GM23248 (cell line): ENCODE data around the gene NPTX1. TPM values are rescaled to one million over a fixed set of nuclear protein-coding genes. Genes with fewer than 3 reads are reported as not detected.

ENCODE experiments used
- DNase-seq: peaks from one replicate; pipeline ENCODE4 v3.0.0-alpha.2; 2015
- H2AFZ ChIP-seq: fragments of 200-600 bp; sonication (generic); 2 replicates; pipeline ENCODE4 v1.6.1; 2016; ENCODE audit warnings: antibody characterized with exemption
- H3F3A ChIP-seq: fragments of 200-600 bp; sonication (generic); 2 replicates; pipeline ENCODE4 v1.6.1; 2016; ENCODE audit warnings: mild to moderate bottlenecking, antibody characterized with exemption, mixed run types; ENCODE audit not compliant: insufficient read depth
- H3K27ac ChIP-seq: fragments of 200-600 bp; sonication (generic); 2 replicates; pipeline ENCODE4 v1.5.1; 2016; ENCODE audit warnings: mild to moderate bottlenecking
- H3K27me3 ChIP-seq: fragments of 200-600 bp; sonication (generic); replicated peaks from 2 replicates; pipeline ENCODE4 v1.6.1; 2016; ENCODE audit warnings: mild to moderate bottlenecking; ENCODE audit not compliant: insufficient read depth
- H3K36me3 ChIP-seq: fragments of 200-600 bp; sonication (generic); 2 replicates; pipeline ENCODE4 v1.6.1; 2016; ENCODE audit warnings: low read depth, mild to moderate bottlenecking
- H3K4me1 ChIP-seq: fragments of 200-600 bp; sonication (generic); 2 replicates; pipeline ENCODE4 v1.6.1; 2016; ENCODE audit warnings: mild to moderate bottlenecking; ENCODE audit not compliant: insufficient read depth
- H3K4me2 ChIP-seq: fragments of 200-600 bp; sonication (generic); one replicate; pipeline ENCODE4 v1.6.1; 2016; ENCODE audit warnings: mild to moderate bottlenecking; ENCODE audit not compliant: unreplicated experiment
- H3K4me3 ChIP-seq: fragments of 200-600 bp; sonication (generic); 2 replicates; pipeline ENCODE4 v1.5.1; 2016; ENCODE audit warnings: mild to moderate bottlenecking
- H3K79me2 ChIP-seq: fragments of 200-600 bp; sonication (generic); 2 replicates; pipeline ENCODE4 v1.6.1; 2016; ENCODE audit warnings: mild to moderate bottlenecking; ENCODE audit not compliant: insufficient read depth
- H3K9ac ChIP-seq: fragments of 200-600 bp; sonication (generic); 2 replicates; pipeline ENCODE4 v1.6.1; 2016; ENCODE audit warnings: mild to moderate bottlenecking
- H3K9me2 ChIP-seq: fragments of 200-600 bp; sonication (generic); 2 replicates; pipeline ENCODE4 v1.6.1; 2016; ENCODE audit warnings: mixed run types, mild to moderate bottlenecking, moderate library complexity; ENCODE audit not compliant: insufficient read depth
- H3K9me3 ChIP-seq: fragments of 200-600 bp; sonication (generic); one replicate; pipeline ENCODE4 v1.6.1; 2017; ENCODE audit warnings: low read depth
- H4K20me1 ChIP-seq: fragments of 200-600 bp; sonication (generic); 2 replicates; pipeline ENCODE4 v1.6.0; 2016; ENCODE audit not compliant: insufficient read depth
- EZH2 ChIP-seq: fragments of 200-600 bp; sonication (generic); IDR thresholded peaks from 2 replicates; pipeline ENCODE4 v1.6.1; 2018; ENCODE audit warnings: antibody characterized with exemption, mild to moderate bottlenecking; ENCODE audit not compliant: insufficient read depth, poor library complexity, severe bottlenecking
- EZH2phosphoT487 ChIP-seq: fragments of 200-600 bp; sonication (generic); IDR thresholded peaks from 2 replicates; pipeline ENCODE4 v1.6.1; 2018; ENCODE audit warnings: antibody characterized with exemption, moderate library complexity, mild to moderate bottlenecking, low read depth; ENCODE audit not compliant: insufficient read depth
- WGBS, 2 experiments: methylation state at CpG; one replicate each; pipeline ENCODE4 v1.1.6; 2015 to 2017; ENCODE audit warnings: low lambda C conversion rate in 2 of 2, low coverage in 1 of 2; ENCODE audit errors: missing lambda C conversion rate in 2 of 2; 5-methylcytosine and 5-hydroxymethylcytosine counted together
- in situ Hi-C: fragments of 300-500 bp; cut with MboI; formaldehyde crosslinking; loops from 2 replicates; pipeline ENCODE4 v1.15.0; 2020
- polyA plus RNA-seq: library from polyadenylated mRNA; unstranded; fragments of >200 nt; fragmentation: Nextera tagmentation; extraction: Ambion mirVana; gene quantifications from 2 replicates; pipeline ENCODE4 v1.2.1, GENCODE V29; 2016
- total RNA-seq: library from RNA; depleted of rRNA; stranded (reverse); fragments of >200 nt; shearing (Covaris generic); gene quantifications from 2 replicates; pipeline ENCODE4 v1.2.3, GENCODE V29; 2014

NPTX1 gene
- total and polyA plus RNA-seq, 2 experiments from 2014 or later: 0.43 to 1.1 TPM

- peak overlapping the region; percentile 63 for H3K4me2 ChIP-seq
- H3K4me3 ChIP-seq: peak overlapping the region; percentile 36; the same call in 1 of the 2 replicates
- 73% methylated on average over 15 of the region's 15 CpGs for WGBS, 2 experiments
Measured at GRCh38 chr17:80457236-80457856, 19.1 kb downstream of the NPTX1 start.

DNA sequence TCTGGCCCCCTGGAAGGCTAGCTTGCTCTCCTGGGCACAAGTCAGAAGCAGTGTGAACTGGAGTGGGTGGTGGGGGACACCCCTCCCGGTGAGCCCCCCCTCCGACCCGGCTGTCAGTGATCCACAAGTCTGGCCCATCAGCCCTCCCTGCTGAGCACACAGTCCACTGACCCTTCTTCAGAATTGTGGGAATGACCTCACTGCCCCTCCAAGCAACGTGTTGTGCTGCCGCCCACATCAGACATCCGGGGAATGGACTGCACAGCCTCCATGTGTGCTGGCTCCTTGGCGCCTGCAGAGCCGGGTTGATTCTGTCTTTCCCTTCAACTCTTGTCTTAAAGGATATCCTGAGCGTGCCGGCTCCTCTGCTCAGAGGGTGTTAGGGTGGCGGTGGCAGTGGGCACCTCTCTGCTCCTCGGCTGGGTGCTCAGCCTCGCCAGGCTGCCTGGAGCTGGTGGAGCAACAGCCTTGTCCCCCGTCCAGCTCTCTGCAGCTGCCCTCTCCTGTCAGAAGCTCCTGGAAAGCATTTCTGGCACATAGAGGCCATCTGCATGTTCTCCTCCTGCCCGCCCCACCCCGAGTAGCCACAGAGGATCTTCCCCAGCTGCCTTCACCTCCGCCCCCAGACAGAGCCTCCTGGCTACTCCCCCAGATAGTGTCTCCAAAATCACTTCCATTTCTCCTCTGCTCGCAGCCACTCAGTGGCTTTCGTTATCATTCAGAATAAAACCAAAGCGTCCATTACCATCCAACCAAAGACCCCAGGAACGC is 19.8 kb downstream of the NPTX1 start:
- Histone ChIP-seq H3K9me2 (no peaks in the 10 kb centered on the region), H2AFZ (peak overlapping the region; percentile 67), H3K9me3 (no peaks in the 10 kb centered on the region), H3K79me2 (no peaks in the 10 kb centered on the region), H3K4me1 (peaks cover 22% of the 10 kb centered on the region), H3K4me3 (peak overlapping the region; percentile 36; the same call in 1 of the 2 replicates), H3K36me3 (no peaks in the 10 kb centered on the region), H3K4me2 (peak overlapping the region; percentile 63), H3K27ac (no peak overlapping the region), H4K20me1 (no peaks in the 10 kb centered on the region), H3F3A (peaks cover 16% of the 10 kb centered on the region), H3K27me3 (no peaks in the 10 kb centered on the region), H3K9ac (0 out of 2 replicates have a peak overlapping the region, but pooled peaks have one; percentile 2)
- TF ChIP-seq EZH2 (no peak), EZH2phosphoT487 (no peak)
- peak; percentile 61 for DNase-seq
- in situ Hi-C loops: no loop called here
- 12 to 13% methylated on average over 18 to 20 of the region's 21 CpGs for WGBS, 2 experiments

More at GRCh38 chr17:80457236-80457856, 19.1 kb downstream of the NPTX1 start:
- Histone ChIP-seq H3K9me2 (no peaks in the 10 kb centered on the region), H3K79me2 (no peaks in the 10 kb centered on the region), H3K27me3 (no peaks in the 10 kb centered on the region), H3K4me1 (peaks cover 22% of the 10 kb centered on the region), H3K9me3 (no peaks in the 10 kb centered on the region), H3K27ac (no peak overlapping the region), H3F3A (peaks cover 16% of the 10 kb centered on the region), H3K36me3 (no peaks in the 10 kb centered on the region), H3K9ac (0 out of 2 replicates have a peak overlapping the region, but pooled peaks have one; percentile 2), H4K20me1 (no peaks in the 10 kb centered on the region), H2AFZ (peak overlapping the region; percentile 67)
- in situ Hi-C loops: no loop called here
- TF ChIP-seq EZH2: no peak
- TF ChIP-seq EZH2phosphoT487: no peak
- DNase-seq: no peak

DNA sequence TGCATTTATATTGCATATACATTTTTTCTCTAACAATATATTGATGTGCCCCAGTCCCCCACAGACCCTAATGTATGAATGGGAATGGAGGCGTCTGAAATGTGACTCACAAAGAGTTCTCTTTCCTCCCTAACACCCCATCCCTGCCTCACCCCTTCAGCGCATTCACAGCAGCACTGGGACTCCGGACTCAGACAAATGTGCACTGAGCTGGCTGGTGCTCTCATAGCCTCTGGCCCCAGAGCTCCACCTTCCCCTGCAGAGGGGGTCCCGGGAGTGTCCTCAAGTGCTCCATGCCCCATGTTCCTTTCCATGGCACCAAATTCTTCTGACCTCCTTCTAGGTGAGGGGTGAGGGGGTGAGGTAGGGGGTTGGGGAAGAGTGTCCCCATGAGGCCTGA is 20.6 kb downstream of the NPTX1 start:
- TF ChIP-seq EZH2 (no peak), EZH2phosphoT487 (no peak)
- Histone ChIP-seq H3K4me2 (peak overlapping the region; percentile 87), H3K36me3 (no peaks in the 10 kb centered on the region), H2AFZ (peak overlapping the region; percentile 88), H4K20me1 (no peaks in the 10 kb centered on the region), H3K79me2 (no peaks in the 10 kb centered on the region), H3K27me3 (no peaks in the 10 kb centered on the region), H3K9me3 (no peaks in the 10 kb centered on the region), H3K9ac (peak overlapping the region; percentile 96), H3K4me1 (peaks cover 22% of the 10 kb centered on the region), H3K27ac (peak overlapping the region; percentile 95), H3K9me2 (no peaks in the 10 kb centered on the region), H3K4me3 (peak overlapping the region; percentile 92), H3F3A (peaks cover 16% of the 10 kb centered on the region)
- 30 to 31% methylated on average over 4 of the region's 4 CpGs for WGBS, 2 experiments
- in situ Hi-C loops: no loop called here
- DNase-seq: peak; percentile 59

DNA sequence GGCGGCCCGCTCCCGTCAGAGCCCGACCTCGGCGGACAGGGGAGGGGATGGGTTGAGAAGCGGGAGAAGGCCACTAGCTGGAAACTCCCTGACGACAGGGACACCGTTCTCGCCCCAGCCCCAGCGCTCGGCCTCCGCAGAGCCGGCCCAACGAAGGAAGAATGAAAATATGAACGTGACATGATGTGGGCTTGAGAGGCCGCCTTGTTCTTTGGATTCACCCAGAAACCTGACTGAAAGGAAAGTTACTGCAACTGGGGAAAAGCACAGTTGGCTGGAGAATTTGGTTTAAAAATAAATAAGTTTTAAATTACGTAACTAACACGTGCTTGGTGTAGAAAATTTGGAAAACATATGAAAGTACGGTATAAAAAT is 21.1 kb downstream of the NPTX1 start:
- Histone ChIP-seq H3K27me3 (no peaks in the 10 kb centered on the region), H3K9me2 (no peaks in the 10 kb centered on the region), H3K9ac (peak overlapping the region; percentile 96), H2AFZ (peak overlapping the region; percentile 88), H3K4me3 (peak overlapping the region; percentile 92), H3K9me3 (no peaks in the 10 kb centered on the region), H3K79me2 (no peaks in the 10 kb centered on the region), H3K36me3 (no peaks in the 10 kb centered on the region), H3K4me2 (peak overlapping the region; percentile 87), H3K4me1 (peaks cover 22% of the 10 kb centered on the region), H3F3A (peaks cover 16% of the 10 kb centered on the region), H4K20me1 (no peaks in the 10 kb centered on the region), H3K27ac (peak overlapping the region; percentile 95)
- WGBS, 2 experiments: 1 to 2% methylated on average over 15 to 20 of the region's 20 CpGs
- in situ Hi-C loops: no loop called here
- TF ChIP-seq EZH2: no peak
- TF ChIP-seq EZH2phosphoT487: no peak
- DNase-seq: peak; percentile 70
